ENCODE results near the gene PCLO.

- TF ChIP-seq CTCF (IDR thresholded peaks at IDR 0.05): no peak
- no peak for TF ChIP-seq POLR2A (IDR thresholded peaks at IDR 0.05)
- no peak for TF ChIP-seq POLR2AphosphoS5 (IDR thresholded peaks at IDR 0.05)
Observed at GRCh38 chr7:83119026-83119382, 43.7 kb downstream of the PCLO start.
